Nephron (organoid): ENCODE data around the gene MPHOSPH10.
A peak's percentile ranks its signal among the peaks of the same experiment; 100 is the strongest.

ENCODE experiments used
- H3K27ac Mint-ChIP-seq, 3 experiments: 2 replicates each; pipeline ENCODE4 v1.8.0; 2020; ENCODE audit warnings: mixed read lengths in 3 of 3, mild to moderate bottlenecking in 2 of 3, moderate library complexity in 1 of 3
- H3K27me3 Mint-ChIP-seq: 2 replicates; pipeline ENCODE4 v1.8.0; 2021; ENCODE audit warnings: low read depth, mild to moderate bottlenecking, moderate library complexity, mixed read lengths
- H3K36me3 Mint-ChIP-seq: 2 replicates; pipeline ENCODE4 v1.8.0; 2020; ENCODE audit warnings: low read depth, mixed read lengths
- H3K4me1 Mint-ChIP-seq: 2 replicates; pipeline ENCODE4 v1.8.0; 2020; ENCODE audit warnings: mixed read lengths
- H3K4me3 Mint-ChIP-seq, 3 experiments: 2 replicates each; pipeline ENCODE4 v1.8.0; 2020; ENCODE audit warnings: mild to moderate bottlenecking in 3 of 3, mixed read lengths in 3 of 3, moderate library complexity in 2 of 3
- H3K9me3 Mint-ChIP-seq: 2 replicates; pipeline ENCODE4 v1.8.0; 2020; ENCODE audit warnings: mixed read lengths
- CTCF ChIP-seq, 3 experiments: fragments of 200-600 bp; sonication (generic); IDR thresholded peaks; one replicate each; pipeline ENCODE4 v1.5.0; 2021; ENCODE audit warnings: antibody characterized with exemption in 3 of 3; ENCODE audit not compliant: unreplicated experiment in 3 of 3

The MPHOSPH10 gene

GRCh38 chr2:71187589-71187988, 57.2 kb downstream of the MPHOSPH10 start:
- no peak for TF ChIP-seq CTCF (IDR thresholded peaks at IDR 0.05; ENCODE audit: unreplicated experiment in 3 of 3)
- H3K36me3 Mint-ChIP-seq, result no peaks in the 10 kb centered on the region
- H3K9me3 Mint-ChIP-seq, result no peaks in the 10 kb centered on the region

GRCh38 chr2:71190656-71191569, 60.5 kb downstream of the MPHOSPH10 start:
- H3K27ac Mint-ChIP-seq, result no peak overlapping the region
- no peaks in the 10 kb centered on the region for H3K27me3 Mint-ChIP-seq
- no peak overlapping the region for H3K4me3 Mint-ChIP-seq
- H3K9me3 Mint-ChIP-seq, result peaks cover 4% of the 10 kb centered on the region
- H3K4me1 Mint-ChIP-seq, result no peaks in the 10 kb centered on the region
- peak in 2 of 3 experiments; percentile 19 to 29 for TF ChIP-seq CTCF (IDR thresholded peaks at IDR 0.05; ENCODE audit: unreplicated experiment in 3 of 3)
- H3K36me3 Mint-ChIP-seq, result peaks cover 16% of the 10 kb centered on the region

More at GRCh38 chr2:71187589-71187988, 57.2 kb downstream of the MPHOSPH10 start:
- no peaks in the 10 kb centered on the region for H3K4me1 Mint-ChIP-seq
- no peak overlapping the region for H3K4me3 Mint-ChIP-seq
- H3K27me3 Mint-ChIP-seq, result no peaks in the 10 kb centered on the region
- no peak overlapping the region for H3K27ac Mint-ChIP-seq

- Mint-ChIP-seq H3K27me3 (no peaks in the 10 kb centered on the region), H3K27ac (no peak overlapping the region), H3K4me1 (no peaks in the 10 kb centered on the region), H3K4me3 (no peak overlapping the region), H3K9me3 (peaks cover 9% of the 10 kb centered on the region), H3K36me3 (peaks cover 22% of the 10 kb centered on the region)
- no peak for TF ChIP-seq CTCF (IDR thresholded peaks at IDR 0.05; ENCODE audit: unreplicated experiment in 3 of 3)
Measured at GRCh38 chr2:71191570-71191943, 61.1 kb downstream of the MPHOSPH10 start.
